ENCODE measurements around the gene SLC2A4RG.

The SLC2A4RG gene

GRCh38 chr20:63738687-63739129 is 868 bp upstream of the SLC2A4RG start:
- peak overlapping the region; percentile 91 for H3K27ac ChIP-seq (ENCODE audit: low read depth, low read length)
- peaks cover 16% of the 10 kb centered on the region for H3K36me3 ChIP-seq (ENCODE audit: insufficient read depth, low read length)
- peaks cover 18% of the 10 kb centered on the region for H3K4me1 ChIP-seq (ENCODE audit: insufficient read depth, low read length)
- no peaks in the 10 kb centered on the region for H3K9me3 ChIP-seq (ENCODE audit: low read length)
- H3K27me3 ChIP-seq (ENCODE audit: control insufficient read depth in 1 of 2, insufficient read depth in 2 of 2, low read length in 2 of 2), result no peaks in the 10 kb centered on the region
- no peak overlapping the region for H3K9ac ChIP-seq (ENCODE audit: low read length)
- H3K4me3 ChIP-seq (ENCODE audit: low read depth in 1 of 2, low read length in 2 of 2), result peak overlapping the region; percentile 70 to 85

- peak overlapping the region; percentile 65 to 80 for H3K4me3 ChIP-seq (ENCODE audit: low read depth in 1 of 2, low read length in 2 of 2)
- H3K27ac ChIP-seq (ENCODE audit: low read depth, low read length), result peak overlapping the region; percentile 99
- H3K4me1 ChIP-seq (ENCODE audit: insufficient read depth, low read length), result peaks cover 18% of the 10 kb centered on the region
- H3K36me3 ChIP-seq (ENCODE audit: insufficient read depth, low read length), result peaks cover 2% of the 10 kb centered on the region
- no peaks in the 10 kb centered on the region for H3K27me3 ChIP-seq (ENCODE audit: control insufficient read depth in 1 of 2, insufficient read depth in 2 of 2, low read length in 2 of 2)
- H3K9me3 ChIP-seq (ENCODE audit: low read length), result no peaks in the 10 kb centered on the region
- H3K9ac ChIP-seq (ENCODE audit: low read length), result peak overlapping the region; percentile 33
Observed at GRCh38 chr20:63740070-63740626, 572 bp downstream of the SLC2A4RG start.

- H3K27ac ChIP-seq (ENCODE audit: low read depth, low read length), result peak overlapping the region; percentile 99
- no peaks in the 10 kb centered on the region for H3K27me3 ChIP-seq (ENCODE audit: control insufficient read depth in 1 of 2, insufficient read depth in 2 of 2, low read length in 2 of 2)
- H3K36me3 ChIP-seq (ENCODE audit: insufficient read depth, low read length), result no peaks in the 10 kb centered on the region
- H3K4me1 ChIP-seq (ENCODE audit: insufficient read depth, low read length), result peaks cover 18% of the 10 kb centered on the region
- H3K4me3 ChIP-seq (ENCODE audit: low read depth in 1 of 2, low read length in 2 of 2), result peak overlapping the region; percentile 65 to 80
- no peaks in the 10 kb centered on the region for H3K9me3 ChIP-seq (ENCODE audit: low read length)
- peak overlapping the region; percentile 33 for H3K9ac ChIP-seq (ENCODE audit: low read length)
Observed at GRCh38 chr20:63740627-63741353, 1.2 kb downstream of the SLC2A4RG start.

- Histone ChIP-seq H3K36me3 (ENCODE audit: insufficient read depth, low read length) (no peaks in the 10 kb centered on the region), H3K4me1 (ENCODE audit: insufficient read depth, low read length) (peaks cover 18% of the 10 kb centered on the region), H3K9ac (ENCODE audit: low read length) (no peak overlapping the region), H3K27me3 (ENCODE audit: control insufficient read depth in 1 of 2, insufficient read depth in 2 of 2, low read length in 2 of 2) (no peaks in the 10 kb centered on the region), H3K27ac (ENCODE audit: low read depth, low read length) (peak overlapping the region; percentile 76), H3K9me3 (ENCODE audit: low read length) (no peaks in the 10 kb centered on the region), H3K4me3 (ENCODE audit: low read depth in 1 of 2, low read length in 2 of 2) (peak overlapping the region; percentile 65 to 80)
Observed at GRCh38 chr20:63741354-63741675, 1.7 kb downstream of the SLC2A4RG start.

GRCh38 chr20:63741676-63742380 is 2.3 kb downstream of the SLC2A4RG start:
- Histone ChIP-seq H3K36me3 (ENCODE audit: insufficient read depth, low read length) (no peaks in the 10 kb centered on the region), H3K9ac (ENCODE audit: low read length) (no peak overlapping the region), H3K4me3 (ENCODE audit: low read depth in 1 of 2, low read length in 2 of 2) (peak overlapping the region; percentile 65 to 80), H3K27ac (ENCODE audit: low read depth, low read length) (peak overlapping the region; percentile 76), H3K9me3 (ENCODE audit: low read length) (no peaks in the 10 kb centered on the region), H3K27me3 (ENCODE audit: control insufficient read depth in 1 of 2, insufficient read depth in 2 of 2, low read length in 2 of 2) (no peaks in the 10 kb centered on the region), H3K4me1 (ENCODE audit: insufficient read depth, low read length) (peaks cover 18% of the 10 kb centered on the region)

GRCh38 chr20:63742381-63743024 is 2.9 kb downstream of the SLC2A4RG start:
- no peak overlapping the region for H3K27ac ChIP-seq (ENCODE audit: low read depth, low read length)
- peaks cover 18% of the 10 kb centered on the region for H3K4me1 ChIP-seq (ENCODE audit: insufficient read depth, low read length)
- no peaks in the 10 kb centered on the region for H3K27me3 ChIP-seq (ENCODE audit: control insufficient read depth in 1 of 2, insufficient read depth in 2 of 2, low read length in 2 of 2)
- no peaks in the 10 kb centered on the region for H3K9me3 ChIP-seq (ENCODE audit: low read length)
- no peaks in the 10 kb centered on the region for H3K36me3 ChIP-seq (ENCODE audit: insufficient read depth, low read length)
- no peak overlapping the region for H3K4me3 ChIP-seq (ENCODE audit: low read depth in 1 of 2, low read length in 2 of 2)
- no peak overlapping the region for H3K9ac ChIP-seq (ENCODE audit: low read length)

GRCh38 chr20:63743210-63743970 is 3.8 kb downstream of the SLC2A4RG start:
- Histone ChIP-seq H3K27me3 (ENCODE audit: control insufficient read depth in 1 of 2, insufficient read depth in 2 of 2, low read length in 2 of 2) (no peaks in the 10 kb centered on the region), H3K36me3 (ENCODE audit: insufficient read depth, low read length) (no peaks in the 10 kb centered on the region), H3K27ac (ENCODE audit: low read depth, low read length) (no peak overlapping the region)

GRCh38 chr20:63744158-63744557 is 4.6 kb downstream of the SLC2A4RG start:
- Histone ChIP-seq H3K36me3 (ENCODE audit: insufficient read depth, low read length) (no peaks in the 10 kb centered on the region), H3K9me3 (ENCODE audit: low read length) (no peaks in the 10 kb centered on the region), H3K9ac (ENCODE audit: low read length) (no peak overlapping the region), H3K27ac (ENCODE audit: low read depth, low read length) (no peak overlapping the region), H3K4me3 (ENCODE audit: low read depth in 1 of 2, low read length in 2 of 2) (no peak overlapping the region), H3K27me3 (ENCODE audit: control insufficient read depth in 1 of 2, insufficient read depth in 2 of 2, low read length in 2 of 2) (no peaks in the 10 kb centered on the region), H3K4me1 (ENCODE audit: insufficient read depth, low read length) (peaks cover 11% of the 10 kb centered on the region)

More at GRCh38 chr20:63743210-63743970, 3.8 kb downstream of the SLC2A4RG start:
- H3K4me1 ChIP-seq (ENCODE audit: insufficient read depth, low read length), result peaks cover 14% of the 10 kb centered on the region
- H3K4me3 ChIP-seq (ENCODE audit: low read depth in 1 of 2, low read length in 2 of 2), result no peak overlapping the region
- no peaks in the 10 kb centered on the region for H3K9me3 ChIP-seq (ENCODE audit: low read length)
- H3K9ac ChIP-seq (ENCODE audit: low read length), result no peak overlapping the region

- H3K9ac ChIP-seq (ENCODE audit: low read length), result no peak overlapping the region
Observed at GRCh38 chr20:63744574-63745423, 5.2 kb downstream of the SLC2A4RG start.

GRCh38 chr20:63745424-63745805 is 5.8 kb downstream of the SLC2A4RG start:
- no peaks in the 10 kb centered on the region for H3K27me3 ChIP-seq (ENCODE audit: control insufficient read depth in 1 of 2, insufficient read depth in 2 of 2, low read length in 2 of 2)
- peaks cover 11% of the 10 kb centered on the region for H3K4me1 ChIP-seq (ENCODE audit: insufficient read depth, low read length)
- H3K9ac ChIP-seq (ENCODE audit: low read length), result no peak overlapping the region
- H3K27ac ChIP-seq (ENCODE audit: low read depth, low read length), result no peak overlapping the region
- no peaks in the 10 kb centered on the region for H3K36me3 ChIP-seq (ENCODE audit: insufficient read depth, low read length)
- no peaks in the 10 kb centered on the region for H3K9me3 ChIP-seq (ENCODE audit: low read length)
- H3K4me3 ChIP-seq (ENCODE audit: low read depth in 1 of 2, low read length in 2 of 2), result no peak overlapping the region

More at GRCh38 chr20:63744574-63745423, 5.2 kb downstream of the SLC2A4RG start:
- H3K36me3 ChIP-seq (ENCODE audit: insufficient read depth, low read length), result no peaks in the 10 kb centered on the region
- H3K27me3 ChIP-seq (ENCODE audit: control insufficient read depth in 1 of 2, insufficient read depth in 2 of 2, low read length in 2 of 2), result no peaks in the 10 kb centered on the region
- peaks cover 11% of the 10 kb centered on the region for H3K4me1 ChIP-seq (ENCODE audit: insufficient read depth, low read length)
- no peak overlapping the region for H3K4me3 ChIP-seq (ENCODE audit: low read depth in 1 of 2, low read length in 2 of 2)
- no peaks in the 10 kb centered on the region for H3K9me3 ChIP-seq (ENCODE audit: low read length)
- no peak overlapping the region for H3K27ac ChIP-seq (ENCODE audit: low read depth, low read length)

All from muscle layer of colon (tissue), 2 donors.